Measurements from ENCODE around the gene PSKH1. TPM values are rescaled to one million over a fixed set of nuclear protein-coding genes. Genes with fewer than 3 reads are reported as not detected.

PSKH1 gene
- total and polyA plus RNA-seq, 4 donors: 15.2 to 30.4 (median 22.9) TPM

DNA sequence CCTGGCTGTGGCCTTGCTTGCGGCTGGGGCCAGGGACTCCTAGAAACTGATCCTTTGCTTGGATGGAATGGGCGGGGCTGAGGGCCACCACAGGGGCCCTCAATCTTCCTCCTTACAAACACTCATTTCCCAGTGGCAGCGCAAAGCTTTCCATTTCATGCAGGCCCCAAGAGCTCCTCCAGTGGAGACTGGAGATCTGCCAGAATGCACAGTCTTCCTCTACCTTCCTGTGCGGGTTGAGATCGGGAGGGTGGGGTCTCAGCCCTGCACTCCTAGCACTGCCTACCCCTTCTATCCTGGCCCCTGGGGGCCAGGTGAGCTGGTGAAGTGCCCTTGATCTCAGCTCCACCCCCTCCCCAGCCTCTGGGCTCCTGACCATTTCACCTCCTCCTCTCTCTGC, 6.7 kb upstream of the PSKH1 start:
- ATAC-seq (ENCODE audit: low FRiP score) (no peak), DNase-seq (no peak)
- H3K4me1 ChIP-seq (ENCODE audit: control insufficient read depth in 1 of 2, insufficient read depth in 2 of 2, low read length in 2 of 2): no peaks in the 10 kb centered on the region
- H3K27ac ChIP-seq (ENCODE audit: low read depth in 1 of 2, low read length in 2 of 2): no peak overlapping the region
- H3K27me3 ChIP-seq (ENCODE audit: control insufficient read depth in 1 of 2, insufficient read depth in 2 of 2, low read length in 1 of 2): no peaks in the 10 kb centered on the region
- H3K9me3 ChIP-seq (ENCODE audit: control insufficient read depth, low read length): no peaks in the 10 kb centered on the region
- WGBS, 2 donors: 93 to 94% methylated on average over 5 of the region's 5 CpGs
- no peak overlapping the region for H3K4me3 ChIP-seq (ENCODE audit: low read length in 2 of 2)
- intact Hi-C loops (cut with DNase I): no loop called here
- peaks cover 0 to 9% of the 10 kb centered on the region in 2 donors for H3K36me3 ChIP-seq (ENCODE audit: control insufficient read depth in 1 of 2, insufficient read depth in 2 of 2, low read length in 1 of 2)

DNA sequence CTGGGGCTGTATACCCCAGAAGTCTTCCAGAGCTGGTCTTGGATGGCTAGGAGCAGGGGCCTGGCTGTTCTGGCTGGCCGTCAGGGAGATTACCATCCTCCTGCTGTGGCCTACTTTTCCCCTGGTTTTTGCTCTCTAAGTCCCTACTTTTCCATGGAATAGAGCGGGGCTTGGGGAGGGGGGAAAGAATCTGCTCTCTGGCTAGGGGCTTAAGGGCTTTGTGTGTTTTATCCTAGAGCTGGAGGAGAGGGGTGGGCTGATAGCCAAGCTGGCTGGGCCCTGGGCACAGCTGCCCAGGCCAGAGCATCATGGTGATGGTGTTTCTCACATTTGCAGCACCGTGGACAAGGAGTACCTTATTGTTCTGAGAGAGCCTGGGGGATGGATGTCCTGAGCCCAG, 4.7 kb upstream of the PSKH1 start:
- intact Hi-C loops (cut with DNase I): no loop called here
- 61 to 76% methylated on average over 3 of the region's 3 CpGs for WGBS, 2 donors
- ATAC-seq (ENCODE audit: low FRiP score) (no peak), DNase-seq (no peak)
- Histone ChIP-seq H3K27ac (ENCODE audit: low read depth in 1 of 2, low read length in 2 of 2) (no peak overlapping the region), H3K4me3 (ENCODE audit: low read length in 2 of 2) (no peak overlapping the region), H3K4me1 (ENCODE audit: control insufficient read depth in 1 of 2, insufficient read depth in 2 of 2, low read length in 2 of 2) (no peaks in the 10 kb centered on the region), H3K9me3 (ENCODE audit: control insufficient read depth, low read length) (no peaks in the 10 kb centered on the region), H3K27me3 (ENCODE audit: control insufficient read depth in 1 of 2, insufficient read depth in 2 of 2, low read length in 1 of 2) (no peaks in the 10 kb centered on the region), H3K36me3 (ENCODE audit: control insufficient read depth in 1 of 2, insufficient read depth in 2 of 2, low read length in 1 of 2) (peaks cover 0 to 2% of the 10 kb centered on the region in 2 donors)

DNA sequence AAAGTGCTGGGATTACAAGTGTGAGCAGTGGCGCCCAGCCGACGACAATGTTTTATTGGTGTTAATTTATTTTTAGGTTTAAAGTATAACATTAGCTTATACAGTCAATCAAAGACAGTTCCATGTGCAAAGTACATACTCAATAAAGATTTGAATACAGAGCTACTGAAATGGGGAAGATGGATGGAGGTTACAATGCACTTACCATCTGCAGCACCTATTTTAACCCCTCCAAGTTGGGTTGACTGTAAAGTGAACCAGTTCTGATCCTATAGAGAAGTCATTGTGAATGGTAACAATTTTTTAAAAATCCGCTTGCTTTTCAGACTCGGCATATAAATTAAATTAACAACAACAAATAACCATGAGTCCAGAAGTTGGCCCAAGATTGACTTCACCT, 679 bp upstream of the PSKH1 start:
- Histone ChIP-seq H3K27ac (ENCODE audit: low read depth in 1 of 2, low read length in 2 of 2) (no peak overlapping the region), H3K4me1 (ENCODE audit: control insufficient read depth in 1 of 2, insufficient read depth in 2 of 2, low read length in 2 of 2) (no peaks in the 10 kb centered on the region), H3K27me3 (ENCODE audit: control insufficient read depth in 1 of 2, insufficient read depth in 2 of 2, low read length in 1 of 2) (no peaks in the 10 kb centered on the region), H3K36me3 (ENCODE audit: control insufficient read depth in 1 of 2, insufficient read depth in 2 of 2, low read length in 1 of 2) (no peaks in the 10 kb centered on the region), H3K9me3 (ENCODE audit: control insufficient read depth, low read length) (no peaks in the 10 kb centered on the region), H3K4me3 (ENCODE audit: low read length in 2 of 2) (peak overlapping the region in 1 of 2 donors; percentile 75)
- no peak for ATAC-seq (ENCODE audit: low FRiP score)
- WGBS, 2 donors: 30 to 35% methylated on average over 5 of the region's 5 CpGs
- intact Hi-C loops (cut with DNase I): loop anchor here in 1 of 2 donors (2.0 kb wide), 1 partner anchor 50 kb away; the partner anchor contains the start of gene THAP11
- no peak for DNase-seq

DNA sequence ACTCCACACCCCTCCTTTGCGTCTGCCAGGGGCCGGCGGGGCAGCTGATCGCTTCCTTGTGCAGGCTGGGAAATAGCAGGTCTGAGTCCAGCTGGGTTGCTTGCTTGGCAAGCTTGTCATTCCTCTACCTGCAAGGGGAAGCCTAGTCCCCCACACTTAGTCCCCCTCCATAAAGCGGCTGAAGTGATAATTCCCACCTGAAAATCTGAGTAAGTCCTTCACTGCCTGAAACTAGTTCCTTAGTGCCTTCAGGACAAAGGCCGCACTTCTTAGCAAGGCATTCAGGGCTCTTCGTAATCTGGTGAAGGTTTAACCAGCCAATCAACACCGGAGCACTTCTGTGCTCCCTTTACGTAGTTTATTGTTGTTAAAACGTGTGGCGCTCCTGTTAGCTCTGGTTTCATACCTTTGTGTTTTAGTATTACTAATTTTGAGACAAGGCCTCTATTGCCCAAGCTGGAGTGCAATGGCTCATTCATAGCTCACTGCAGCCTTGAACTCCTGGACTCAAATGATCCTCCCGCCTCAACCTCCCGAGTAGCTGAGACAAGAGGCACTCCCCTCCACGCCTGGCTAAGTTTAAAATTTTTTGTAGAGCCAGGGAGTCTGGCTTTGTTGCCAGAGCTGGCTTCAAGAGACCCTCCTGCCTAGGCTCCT, 817 bp downstream of the PSKH1 start:
- DNase-seq (no peak), ATAC-seq (ENCODE audit: low FRiP score) (no peak)
- H3K36me3 ChIP-seq (ENCODE audit: control insufficient read depth in 1 of 2, insufficient read depth in 2 of 2, low read length in 1 of 2): no peaks in the 10 kb centered on the region
- H3K4me1 ChIP-seq (ENCODE audit: control insufficient read depth in 1 of 2, insufficient read depth in 2 of 2, low read length in 2 of 2): peaks cover 0 to 2% of the 10 kb centered on the region in 2 donors
- H3K27me3 ChIP-seq (ENCODE audit: control insufficient read depth in 1 of 2, insufficient read depth in 2 of 2, low read length in 1 of 2): no peaks in the 10 kb centered on the region
- WGBS, 2 donors: 22 to 24% methylated on average over 14 of the region's 14 CpGs
- H3K4me3 ChIP-seq (ENCODE audit: low read length in 2 of 2): peak overlapping the region; percentile 85 to 94
- H3K9me3 ChIP-seq (ENCODE audit: control insufficient read depth, low read length): no peaks in the 10 kb centered on the region
- peak overlapping the region in 1 of 2 donors; percentile 97 for H3K27ac ChIP-seq (ENCODE audit: low read depth in 1 of 2, low read length in 2 of 2)
- intact Hi-C loops (cut with DNase I): loop anchor here in 1 of 2 donors (2.0 kb wide), 1 partner anchor 51 kb away; the partner anchor contains the start of gene THAP11

DNA sequence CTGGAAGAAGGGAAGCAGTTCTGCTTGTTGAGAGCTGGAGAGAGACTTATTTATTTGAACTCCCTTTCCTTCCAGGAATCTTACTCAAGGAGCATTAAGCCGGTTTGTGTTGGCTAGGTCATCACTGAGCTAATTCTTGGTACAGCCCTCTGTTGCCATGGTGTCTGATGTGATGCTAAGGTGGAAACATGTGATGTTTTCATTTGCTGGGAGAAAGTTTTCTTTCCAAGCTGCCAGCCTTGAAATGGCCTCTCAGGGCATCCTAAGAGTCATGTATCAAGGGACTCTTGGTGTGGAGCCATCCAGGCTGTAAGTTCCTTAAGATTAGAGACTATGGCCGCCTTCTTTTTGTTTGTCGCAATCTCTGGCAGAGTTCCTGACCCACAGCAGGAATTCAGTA, 4.2 kb downstream of the PSKH1 start:
- Histone ChIP-seq H3K4me1 (ENCODE audit: control insufficient read depth in 1 of 2, insufficient read depth in 2 of 2, low read length in 2 of 2) (peaks cover 0 to 2% of the 10 kb centered on the region in 2 donors), H3K27ac (ENCODE audit: low read depth in 1 of 2, low read length in 2 of 2) (peak overlapping the region in 1 of 2 donors; percentile 91), H3K9me3 (ENCODE audit: control insufficient read depth, low read length) (no peaks in the 10 kb centered on the region), H3K36me3 (ENCODE audit: control insufficient read depth in 1 of 2, insufficient read depth in 2 of 2, low read length in 1 of 2) (peaks cover 0 to 2% of the 10 kb centered on the region in 2 donors), H3K4me3 (ENCODE audit: low read length in 2 of 2) (no peak overlapping the region), H3K27me3 (ENCODE audit: control insufficient read depth in 1 of 2, insufficient read depth in 2 of 2, low read length in 1 of 2) (no peaks in the 10 kb centered on the region)
- intact Hi-C loops (cut with DNase I): no loop called here
- ATAC-seq (ENCODE audit: low FRiP score) (peak; percentile 85), DNase-seq (peak in 1 of 2 donors; percentile 69)
- 2 to 4% methylated on average over 3 of the region's 3 CpGs for whole genome bisulfite sequencing, 2 donors

DNA sequence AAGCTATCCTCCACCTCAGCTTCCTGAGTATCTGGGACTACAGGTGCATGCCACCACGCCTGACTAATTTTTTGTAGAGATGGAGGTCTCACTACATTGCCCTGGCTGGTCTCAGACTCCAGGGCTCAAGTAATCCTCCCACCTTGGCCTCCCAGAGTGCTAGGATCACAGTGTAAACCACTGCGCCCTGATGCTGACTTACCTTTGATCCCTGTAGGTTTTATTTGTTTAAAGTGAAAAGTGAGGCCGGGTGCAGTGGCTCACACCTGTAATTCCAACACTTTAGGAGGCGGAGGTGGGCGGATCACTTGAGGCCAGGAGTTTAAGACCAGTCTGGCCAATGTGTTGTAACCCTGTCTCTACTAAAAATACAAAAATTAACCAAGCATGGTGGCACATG, 8.7 kb downstream of the PSKH1 start:
- WGBS, 2 donors: 93 to 94% methylated on average over 5 of the region's 5 CpGs

DNA sequence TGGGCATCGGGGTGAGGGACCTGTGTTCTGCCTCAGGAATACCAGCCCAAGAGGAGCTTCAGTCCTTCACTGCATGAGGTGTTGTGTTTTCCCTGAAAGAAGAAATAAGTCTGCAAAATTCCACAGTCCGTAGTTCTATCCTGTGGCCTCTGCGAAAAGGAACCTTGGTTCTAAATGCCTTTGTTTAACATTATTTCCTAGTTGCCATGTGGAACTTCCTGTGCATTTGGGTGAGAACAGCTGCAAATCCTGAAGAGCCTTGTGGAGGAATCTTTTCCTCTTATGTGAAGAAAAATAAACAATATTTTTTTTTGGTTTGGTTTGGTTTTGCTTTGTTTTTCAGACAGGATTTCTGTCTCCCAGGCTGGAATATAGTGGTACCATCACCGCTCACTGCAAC, 9.8 kb downstream of the PSKH1 start:
- intact Hi-C loops (cut with DNase I): no loop called here
- no peak overlapping the region for H3K27ac ChIP-seq (ENCODE audit: low read depth in 1 of 2, low read length in 2 of 2)
- no peak for ATAC-seq (ENCODE audit: low FRiP score)
- H3K27me3 ChIP-seq (ENCODE audit: control insufficient read depth in 1 of 2, insufficient read depth in 2 of 2, low read length in 1 of 2): no peaks in the 10 kb centered on the region
- no peaks in the 10 kb centered on the region for H3K4me1 ChIP-seq (ENCODE audit: control insufficient read depth in 1 of 2, insufficient read depth in 2 of 2, low read length in 2 of 2)
- H3K36me3 ChIP-seq (ENCODE audit: control insufficient read depth in 1 of 2, insufficient read depth in 2 of 2, low read length in 1 of 2): peaks cover 0 to 2% of the 10 kb centered on the region in 2 donors
- no peak for DNase-seq
- H3K4me3 ChIP-seq (ENCODE audit: low read length in 2 of 2): no peak overlapping the region
- 81 to 85% methylated on average over 4 of the region's 4 CpGs for WGBS, 2 donors
- H3K9me3 ChIP-seq (ENCODE audit: control insufficient read depth, low read length): no peaks in the 10 kb centered on the region

More for the DNA sequence above, 8.7 kb downstream of the PSKH1 start:
- Histone ChIP-seq H3K27ac (ENCODE audit: low read depth in 1 of 2, low read length in 2 of 2) (no peak overlapping the region), H3K27me3 (ENCODE audit: control insufficient read depth in 1 of 2, insufficient read depth in 2 of 2, low read length in 1 of 2) (no peaks in the 10 kb centered on the region), H3K9me3 (ENCODE audit: control insufficient read depth, low read length) (no peaks in the 10 kb centered on the region), H3K4me1 (ENCODE audit: control insufficient read depth in 1 of 2, insufficient read depth in 2 of 2, low read length in 2 of 2) (peaks cover 0 to 2% of the 10 kb centered on the region in 2 donors), H3K4me3 (ENCODE audit: low read length in 2 of 2) (no peak overlapping the region), H3K36me3 (ENCODE audit: control insufficient read depth in 1 of 2, insufficient read depth in 2 of 2, low read length in 1 of 2) (peaks cover 0 to 2% of the 10 kb centered on the region in 2 donors)
- DNase-seq: no peak
- intact Hi-C loops (cut with DNase I): no loop called here
- ATAC-seq (ENCODE audit: low FRiP score): no peak

DNA sequence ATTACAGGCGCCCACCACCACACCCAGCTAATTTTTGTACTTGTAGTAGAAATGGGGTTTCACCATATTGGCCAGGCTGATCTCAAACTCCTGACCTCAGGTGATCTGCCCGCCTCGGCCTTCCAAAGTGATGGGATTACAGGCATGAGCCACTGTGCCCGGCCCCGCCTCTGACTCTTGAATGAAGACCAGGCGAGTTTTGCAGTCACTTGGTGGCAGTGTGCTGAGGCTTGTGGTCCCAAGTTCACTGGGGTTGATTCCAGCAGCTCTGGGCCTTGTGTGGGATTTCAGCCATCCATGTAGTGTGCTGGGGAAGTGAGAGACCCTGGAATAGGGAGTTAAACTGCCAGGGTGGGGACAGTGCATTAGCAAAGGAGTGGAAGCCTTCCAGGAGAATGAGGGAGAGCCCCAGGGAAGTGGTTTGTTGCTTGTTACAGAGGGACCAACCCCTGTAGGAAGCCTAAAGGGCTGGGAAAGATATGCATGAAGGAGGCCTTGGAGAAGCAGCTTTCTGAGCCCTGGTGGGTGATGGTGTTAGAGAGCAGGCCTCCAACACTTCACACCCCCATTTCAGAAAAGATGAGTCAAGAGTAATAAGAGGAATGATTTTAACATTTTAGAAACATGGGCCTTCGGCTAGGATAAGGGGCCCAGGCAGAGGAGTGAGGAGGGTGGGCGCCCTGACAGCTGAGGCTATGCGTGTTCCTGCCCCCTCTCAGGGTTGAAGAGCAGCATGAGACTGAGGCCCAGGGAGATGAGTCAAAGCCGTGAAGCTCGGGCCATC, 14.5 kb downstream of the PSKH1 start:
- peaks cover 0 to 7% of the 10 kb centered on the region in 2 donors for H3K36me3 ChIP-seq (ENCODE audit: control insufficient read depth in 1 of 2, insufficient read depth in 2 of 2, low read length in 1 of 2)

More for the DNA sequence above, 14.5 kb downstream of the PSKH1 start:
- no peaks in the 10 kb centered on the region for H3K27me3 ChIP-seq (ENCODE audit: control insufficient read depth in 1 of 2, insufficient read depth in 2 of 2, low read length in 1 of 2)
- H3K4me1 ChIP-seq (ENCODE audit: control insufficient read depth in 1 of 2, insufficient read depth in 2 of 2, low read length in 2 of 2): no peaks in the 10 kb centered on the region
- ATAC-seq (ENCODE audit: low FRiP score) (no peak), DNase-seq (no peak)
- WGBS, 2 donors: 91% methylated on average over 11 of the region's 11 CpGs
- no peaks in the 10 kb centered on the region for H3K9me3 ChIP-seq (ENCODE audit: control insufficient read depth, low read length)
- H3K27ac ChIP-seq (ENCODE audit: low read depth in 1 of 2, low read length in 2 of 2): no peak overlapping the region
- H3K4me3 ChIP-seq (ENCODE audit: low read length in 2 of 2): no peak overlapping the region
- intact Hi-C loops (cut with DNase I): no loop called here
